ENCODE data around the gene TRAK1.
A peak's percentile ranks its signal among the peaks of the same experiment; 100 is the strongest.

Gene TRAK1

GRCh38 chr3:42123824-42124658 lies 32.9 kb downstream of the TRAK1 start:
- DNase-seq (ENCODE audit: low read depth), result no peak

GRCh38 chr3:42127226-42127625 lies 36.1 kb downstream of the TRAK1 start:
- DNase-seq (ENCODE audit: low read depth), result no peak

GRCh38 chr3:42128526-42128925 lies 37.4 kb downstream of the TRAK1 start:
- no peak for DNase-seq (ENCODE audit: low read depth)

GRCh38 chr3:42129014-42129953 lies 38.1 kb downstream of the TRAK1 start:
- no peak for DNase-seq (ENCODE audit: low read depth)

- DNase-seq (ENCODE audit: low read depth), result no peak
Observed at GRCh38 chr3:42130007-42130328, 38.8 kb downstream of the TRAK1 start.

GRCh38 chr3:42130329-42131070 lies 39.3 kb downstream of the TRAK1 start:
- no peak for DNase-seq (ENCODE audit: low read depth)

GRCh38 chr3:42133500-42134298 lies 42.5 kb downstream of the TRAK1 start:
- DNase-seq (ENCODE audit: low read depth), result no peak

GRCh38 chr3:42134867-42135464 lies 43.8 kb downstream of the TRAK1 start:
- no peak for DNase-seq (ENCODE audit: low read depth)

GRCh38 chr3:42139621-42140453 lies 48.7 kb downstream of the TRAK1 start:
- DNase-seq (ENCODE audit: low read depth), result no peak

GRCh38 chr3:42140665-42141203 lies 49.6 kb downstream of the TRAK1 start:
- no peak for DNase-seq (ENCODE audit: low read depth)

GRCh38 chr3:42143440-42143839 lies 52.3 kb downstream of the TRAK1 start:
- DNase-seq (ENCODE audit: low read depth), result no peak

- DNase-seq (ENCODE audit: low read depth), result no peak
Observed at GRCh38 chr3:42144209-42144608, 53.1 kb downstream of the TRAK1 start.

GRCh38 chr3:42148086-42148848 lies 57.1 kb downstream of the TRAK1 start:
- DNase-seq (ENCODE audit: low read depth), result no peak

- peak; percentile 86 for DNase-seq (ENCODE audit: low read depth)
Observed at GRCh38 chr3:42148982-42149432, 57.9 kb downstream of the TRAK1 start.

- DNase-seq (ENCODE audit: low read depth), result no peak
Observed at GRCh38 chr3:42149532-42149931, 58.4 kb downstream of the TRAK1 start.

GRCh38 chr3:42149975-42150374 lies 58.8 kb downstream of the TRAK1 start:
- DNase-seq (ENCODE audit: low read depth), result no peak

- DNase-seq (ENCODE audit: low read depth), result no peak
Observed at GRCh38 chr3:42151596-42152168, 60.5 kb downstream of the TRAK1 start.

GRCh38 chr3:42152193-42152592 lies 61.0 kb downstream of the TRAK1 start:
- DNase-seq (ENCODE audit: low read depth), result no peak

- no peak for DNase-seq (ENCODE audit: low read depth)
Observed at GRCh38 chr3:42153039-42153438, 61.9 kb downstream of the TRAK1 start.

Measured in fibroblast of the conjunctiva (primary cell).